DMS79 (cell line): ENCODE measurements around the gene TRERF1.

Experiments
- DNase-seq: peaks from one replicate; lab custom pipeline; 2025; lab: John Stamatoyannopoulos, UW

TRERF1 gene

GRCh38 chr6:42366011-42366705, 85.6 kb downstream of the TRERF1 start:
- DNase-seq = no peak

- DNase-seq = no peak
Observed at GRCh38 chr6:42365021-42365420, 86.7 kb downstream of the TRERF1 start.

GRCh38 chr6:42363926-42364849, 87.5 kb downstream of the TRERF1 start:
- peak; percentile 34 for DNase-seq

- no peak for DNase-seq
Observed at GRCh38 chr6:42361036-42361435, 90.7 kb downstream of the TRERF1 start.

- no peak for DNase-seq
Observed at GRCh38 chr6:42359021-42359420, 92.7 kb downstream of the TRERF1 start.

- no peak for DNase-seq
Observed at GRCh38 chr6:42355416-42355815, 96.3 kb downstream of the TRERF1 start.

GRCh38 chr6:42354702-42355101, 97.0 kb downstream of the TRERF1 start:
- no peak for DNase-seq

GRCh38 chr6:42352856-42353564, 98.7 kb downstream of the TRERF1 start:
- no peak for DNase-seq

- DNase-seq = no peak
Observed at GRCh38 chr6:42350911-42351310, 100.8 kb downstream of the TRERF1 start.

- DNase-seq = no peak
Observed at GRCh38 chr6:42349753-42350511, 101.8 kb downstream of the TRERF1 start.

GRCh38 chr6:42347456-42347855, 104.3 kb downstream of the TRERF1 start:
- no peak for DNase-seq

- no peak for DNase-seq
Observed at GRCh38 chr6:42345696-42346416, 105.9 kb downstream of the TRERF1 start.

GRCh38 chr6:42344756-42345155, 107.0 kb downstream of the TRERF1 start:
- DNase-seq = no peak

- DNase-seq = no peak
Observed at GRCh38 chr6:42341771-42342553, 109.8 kb downstream of the TRERF1 start.

GRCh38 chr6:42341221-42341620, 110.5 kb downstream of the TRERF1 start:
- no peak for DNase-seq

- no peak for DNase-seq
Observed at GRCh38 chr6:42340511-42340910, 111.2 kb downstream of the TRERF1 start.

GRCh38 chr6:42339991-42340401, 111.7 kb downstream of the TRERF1 start:
- DNase-seq = no peak

GRCh38 chr6:42338744-42339222, 112.9 kb downstream of the TRERF1 start:
- DNase-seq = no peak

GRCh38 chr6:42337985-42338743, 113.6 kb downstream of the TRERF1 start:
- DNase-seq = no peak
